Activated T-helper 1 cell treated with anti-CD3 and anti-CD28 coated beads, Interleukin-12 subunit alpha, Interleukin-12 subunit beta, Interleukin-2, Interleukin-4 antibody, amounts not matched to agents 30 ng/mL and 10 ng/mL and 1 ng/mL, durations not matched to agents 14 hours and 24 hours and 36 hours (primary cell): ENCODE measurements around the gene ALKBH6. TPM values are rescaled to one million over a fixed set of nuclear protein-coding genes. Genes with fewer than 3 reads are reported as not detected.
A peak's percentile ranks its signal among the peaks of the same experiment; 100 is the strongest.

Source experiments
- DNase-seq: peaks from one replicate; pipeline ENCODE4 v3.0.0; 2021; ENCODE audit warnings: low spot score
- H3K27ac Mint-ChIP-seq: one replicate; pipeline ENCODE4 v1.8.0; 2021; ENCODE audit warnings: mild to moderate bottlenecking, mixed read lengths
- H3K27me3 Mint-ChIP-seq: one replicate; pipeline ENCODE4 v1.8.0; 2022; ENCODE audit warnings: mild to moderate bottlenecking, moderate library complexity, mixed read lengths; ENCODE audit not compliant: insufficient read depth
- H3K36me3 Mint-ChIP-seq: one replicate; pipeline ENCODE4 v1.8.0; 2021; ENCODE audit warnings: low read depth, mixed read lengths
- H3K4me1 Mint-ChIP-seq: one replicate; pipeline ENCODE4 v1.8.0; 2021; ENCODE audit warnings: low read depth, mixed read lengths
- H3K4me3 Mint-ChIP-seq: one replicate; pipeline ENCODE4 v1.8.0; 2021; ENCODE audit warnings: mild to moderate bottlenecking, moderate library complexity, mixed read lengths
- H3K9me3 Mint-ChIP-seq: one replicate; pipeline ENCODE4 v1.8.0; 2021; ENCODE audit warnings: mixed read lengths
- intact Hi-C: fragments of 100-400 bp; cut with micrococcal nuclease; formaldehyde crosslinking; loops from one replicate; pipeline ENCODE4 v1.15.1; 2024
- total RNA-seq: library from RNA; stranded (reverse); gene quantifications from 2 replicates; pipeline ENCODE4 v1.2.3, GENCODE V29; 2022

Gene ALKBH6
- total RNA-seq, 1 donor from 2014 or later: 60.6 TPM

DNA sequence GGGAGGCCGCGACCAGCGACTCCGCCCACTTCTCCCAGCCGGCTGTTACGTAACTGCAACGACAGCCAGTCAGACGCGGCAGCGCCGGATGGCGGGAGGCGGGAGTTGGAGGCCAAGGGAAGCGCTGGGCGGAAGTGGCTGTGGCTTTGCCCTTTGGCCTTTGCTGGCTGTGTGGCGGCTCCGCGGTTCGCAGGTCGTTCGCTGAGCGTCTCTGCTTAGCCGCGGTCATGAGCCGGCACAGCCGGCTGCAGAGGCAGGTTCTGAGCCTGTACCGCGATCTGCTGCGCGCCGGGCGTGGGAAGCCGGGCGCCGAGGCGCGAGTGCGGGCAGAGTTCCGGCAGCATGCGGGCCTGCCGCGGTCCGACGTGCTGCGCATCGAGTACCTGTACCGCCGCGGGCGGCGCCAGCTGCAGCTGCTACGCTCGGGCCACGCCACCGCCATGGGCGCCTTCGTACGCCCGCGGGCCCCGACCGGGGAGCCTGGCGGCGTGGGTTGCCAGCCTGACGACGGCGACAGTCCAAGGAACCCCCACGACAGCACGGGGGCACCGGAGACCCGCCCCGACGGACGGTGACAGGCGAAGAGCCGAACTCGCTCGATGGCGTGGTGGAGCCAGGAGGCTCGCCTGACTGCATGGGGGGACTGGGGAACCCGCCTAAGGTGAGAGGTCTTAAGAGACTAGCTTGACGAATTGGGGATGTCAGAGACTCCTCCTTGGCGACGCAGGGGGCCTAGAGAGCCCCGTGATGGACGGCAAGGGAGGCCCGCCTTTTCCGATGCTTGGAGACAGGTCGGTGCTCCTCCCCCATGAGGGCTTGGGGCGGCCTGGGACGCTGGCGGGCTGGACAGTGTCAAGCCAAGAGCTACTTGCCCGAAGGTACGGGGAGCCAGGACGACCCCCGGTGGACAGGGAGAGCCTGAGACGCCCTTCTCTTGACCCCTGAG lies 18.7 kb downstream of the ALKBH6 start, which contains the start of gene SDHAF1:
SDHAF1 (plus strand) TSS at position 141 of the 946 bp plus-strand sequence; CDS start at position 228, 87 bp downstream.
- Mint-ChIP-seq H3K4me1 (peaks cover 24% of the 10 kb centered on the region), H3K36me3 (peaks cover 14% of the 10 kb centered on the region), H3K27ac (peak within 1 kb of the TSS; percentile 92), H3K9me3 (no peaks in the 10 kb centered on the region), H3K27me3 (peaks cover 3% of the 10 kb centered on the region), H3K4me3 (peak within 1 kb of the TSS; percentile 94)
- intact Hi-C loops: loop anchor here (1.0 to 5.0 kb wide), 7 partner anchors 8 to 293 kb away; partner anchors contain the start of genes ALKBH6, HCST, THAP8 and WDR62
- DNase-seq: peak; percentile 93

DNA sequence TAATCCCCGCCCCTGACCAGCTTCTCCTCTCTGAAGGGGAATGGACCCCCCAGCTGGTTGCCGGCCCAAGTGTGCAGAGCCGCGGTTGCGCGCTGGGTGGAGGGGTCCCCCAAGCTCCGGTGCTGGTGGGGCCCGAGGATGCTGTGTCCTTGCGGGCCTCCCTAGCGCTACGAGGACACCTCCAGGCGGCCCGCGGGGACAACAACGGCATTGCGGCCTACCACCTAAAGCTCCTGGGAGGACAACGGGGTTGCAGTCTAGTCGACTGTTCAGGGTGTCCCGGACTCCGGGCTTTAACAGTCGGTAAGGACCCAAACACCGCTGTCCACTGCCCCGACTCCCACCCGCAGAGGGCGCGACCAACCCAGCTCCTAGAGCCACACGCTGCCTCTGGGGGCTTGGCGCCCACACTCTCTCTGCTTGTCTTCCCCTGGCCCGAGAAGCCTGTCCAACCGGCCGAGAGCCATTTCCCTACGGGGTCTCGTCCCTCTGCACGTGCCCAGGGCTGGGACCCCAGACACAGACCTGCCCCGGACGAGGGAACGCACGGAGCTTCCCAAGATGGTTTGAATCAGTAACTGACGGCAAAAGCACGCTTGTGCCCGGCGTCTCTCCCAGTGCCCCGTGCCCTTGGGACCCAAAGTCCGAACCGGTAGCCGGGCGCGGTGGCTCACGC lies 20.0 kb downstream of the ALKBH6 start:
- Mint-ChIP-seq H3K27ac (no peak overlapping the region), H3K36me3 (peaks cover 12% of the 10 kb centered on the region), H3K4me3 (peak overlapping the region; percentile 75), H3K4me1 (peaks cover 19% of the 10 kb centered on the region), H3K27me3 (peaks cover 3% of the 10 kb centered on the region), H3K9me3 (no peaks in the 10 kb centered on the region)
- intact Hi-C loops: loop anchor here (2.0 kb wide), 1 partner anchor 91 kb away; the partner anchor contains the start of gene HCST
- DNase-seq: no peak

GRCh38 chr19:35992907-35993765 lies 20.9 kb downstream of the ALKBH6 start:
- Mint-ChIP-seq H3K27me3 (peaks cover 3% of the 10 kb centered on the region), H3K4me3 (peak overlapping the region; percentile 75), H3K4me1 (peaks cover 19% of the 10 kb centered on the region), H3K36me3 (peaks cover 12% of the 10 kb centered on the region), H3K27ac (no peak overlapping the region), H3K9me3 (no peaks in the 10 kb centered on the region)
- intact Hi-C loops: no loop called here
- no peak for DNase-seq

DNA sequence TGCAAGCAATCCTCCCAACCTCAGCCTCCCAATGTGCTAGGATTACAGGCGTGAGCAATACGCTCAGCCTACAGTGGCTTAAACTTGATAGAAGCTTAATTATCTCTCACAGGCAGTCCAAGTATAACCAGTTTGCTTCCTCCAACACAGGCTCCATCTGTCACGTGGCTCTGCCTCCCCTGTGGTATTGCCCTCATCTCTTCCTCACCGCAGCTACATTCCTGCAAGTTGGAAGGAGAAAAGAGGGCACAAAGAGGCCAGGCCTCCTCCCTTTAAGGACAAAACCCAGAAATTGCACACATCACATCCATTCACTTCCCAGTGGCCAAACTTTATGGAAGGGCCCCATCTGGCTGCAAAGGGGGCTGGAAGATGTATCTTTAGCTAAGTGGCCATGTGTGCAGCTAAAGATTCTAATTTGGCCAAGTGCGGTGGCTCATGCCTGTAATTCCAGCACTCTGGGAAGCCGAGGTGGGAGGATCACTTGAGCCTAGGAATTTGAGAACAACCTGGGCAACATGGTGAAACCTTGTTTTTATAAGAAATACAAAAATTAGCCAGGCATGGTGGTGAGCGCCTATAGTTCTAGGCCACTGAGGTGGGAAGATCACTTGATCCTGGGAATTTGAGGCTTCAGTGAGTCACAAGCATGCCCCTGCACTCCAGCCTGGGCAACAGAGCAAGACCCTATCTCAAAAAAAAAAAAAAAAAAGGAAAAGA lies 22.1 kb downstream of the ALKBH6 start:
- H3K36me3 Mint-ChIP-seq: peaks cover 7% of the 10 kb centered on the region
- no peak overlapping the region for H3K27ac Mint-ChIP-seq
- no peak overlapping the region for H3K4me3 Mint-ChIP-seq
- intact Hi-C loops: no loop called here
- peaks cover 10% of the 10 kb centered on the region for H3K27me3 Mint-ChIP-seq
- DNase-seq: no peak
- H3K9me3 Mint-ChIP-seq: no peaks in the 10 kb centered on the region
- peaks cover 19% of the 10 kb centered on the region for H3K4me1 Mint-ChIP-seq

- Mint-ChIP-seq H3K9me3 (no peaks in the 10 kb centered on the region), H3K4me3 (no peak overlapping the region), H3K4me1 (peaks cover 15% of the 10 kb centered on the region), H3K27ac (no peak overlapping the region), H3K36me3 (no peaks in the 10 kb centered on the region), H3K27me3 (peaks cover 16% of the 10 kb centered on the region)
- intact Hi-C loops: no loop called here
- DNase-seq: no peak
Observed at GRCh38 chr19:35990771-35991730, 23.0 kb downstream of the ALKBH6 start.

- no peaks in the 10 kb centered on the region for H3K36me3 Mint-ChIP-seq
- intact Hi-C loops: no loop called here
- H3K9me3 Mint-ChIP-seq: no peaks in the 10 kb centered on the region
- peaks cover 10% of the 10 kb centered on the region for H3K4me1 Mint-ChIP-seq
- H3K27me3 Mint-ChIP-seq: peaks cover 24% of the 10 kb centered on the region
- DNase-seq: no peak
- H3K4me3 Mint-ChIP-seq: no peak overlapping the region
- no peak overlapping the region for H3K27ac Mint-ChIP-seq
Observed at GRCh38 chr19:35990156-35990555, 23.9 kb downstream of the ALKBH6 start.

- no peak for DNase-seq
- Mint-ChIP-seq H3K27me3 (peaks cover 32% of the 10 kb centered on the region), H3K9me3 (no peaks in the 10 kb centered on the region), H3K4me3 (no peak overlapping the region), H3K4me1 (peaks cover 5% of the 10 kb centered on the region), H3K36me3 (no peaks in the 10 kb centered on the region), H3K27ac (no peak overlapping the region)
- intact Hi-C loops: no loop called here
Observed at GRCh38 chr19:35988824-35989223, 25.2 kb downstream of the ALKBH6 start.

- Mint-ChIP-seq H3K36me3 (no peaks in the 10 kb centered on the region), H3K4me1 (peaks cover 5% of the 10 kb centered on the region), H3K27me3 (peaks cover 32% of the 10 kb centered on the region), H3K4me3 (no peak overlapping the region), H3K9me3 (no peaks in the 10 kb centered on the region), H3K27ac (no peak overlapping the region)
- intact Hi-C loops: loop anchor here (1.0 kb wide), 1 partner anchor 8 kb away; the partner anchor contains the start of gene SDHAF1
- no peak for DNase-seq
Observed at GRCh38 chr19:35987571-35987896, 26.5 kb downstream of the ALKBH6 start.

DNA sequence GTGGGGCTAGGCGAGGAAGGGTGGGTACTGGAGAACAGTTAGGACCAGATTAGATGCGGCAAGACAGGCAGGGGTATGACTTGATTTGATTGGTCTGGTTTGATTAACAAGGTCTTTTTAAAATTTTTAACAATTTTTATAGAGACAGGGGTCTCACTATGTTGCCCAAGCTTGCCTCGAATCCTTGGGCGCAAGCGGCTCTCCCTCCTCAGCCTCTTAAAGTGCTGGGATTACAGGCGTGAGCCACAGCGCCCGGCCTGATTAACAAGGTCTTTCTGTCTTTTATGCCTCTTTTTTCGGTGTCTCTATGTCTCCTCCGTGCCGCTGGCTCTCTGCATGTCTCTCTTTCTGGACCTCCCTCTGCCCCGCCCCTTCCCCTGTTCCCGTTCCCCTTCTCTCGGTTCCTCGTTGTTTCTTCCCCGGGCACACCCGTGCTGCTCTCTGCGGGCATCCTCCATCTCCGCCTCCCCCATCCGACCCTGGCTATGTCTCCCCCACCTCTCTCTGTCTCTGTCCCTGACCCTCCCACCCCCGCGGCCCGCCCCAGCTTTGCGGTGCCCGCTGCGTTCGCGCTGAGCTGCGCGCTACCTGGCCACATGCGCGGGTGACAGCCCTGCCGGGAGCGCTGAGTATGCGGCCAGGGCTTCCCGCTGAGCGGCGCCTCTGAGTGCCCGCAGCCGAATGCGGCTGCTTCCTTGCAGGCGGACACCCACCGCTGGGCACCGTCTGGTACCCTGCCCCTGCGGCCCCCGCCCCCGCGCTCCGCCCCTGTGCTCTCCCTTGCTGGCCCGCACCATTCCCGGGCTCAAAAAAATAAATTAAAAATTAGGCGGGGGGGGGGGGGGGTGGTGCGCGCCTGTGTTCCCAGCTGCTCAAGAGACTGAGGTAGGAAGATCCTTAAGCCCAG lies 27.1 kb downstream of the ALKBH6 start:
- Mint-ChIP-seq H3K27ac (no peak overlapping the region), H3K27me3 (peaks cover 32% of the 10 kb centered on the region), H3K36me3 (no peaks in the 10 kb centered on the region), H3K9me3 (no peaks in the 10 kb centered on the region), H3K4me1 (peaks cover 5% of the 10 kb centered on the region), H3K4me3 (peak overlapping the region; percentile 82)
- intact Hi-C loops: loop anchor here (1.0 kb wide), 1 partner anchor 8 kb away; the partner anchor contains the start of gene SDHAF1
- DNase-seq: no peak

- no peak overlapping the region for H3K4me3 Mint-ChIP-seq
- no peaks in the 10 kb centered on the region for H3K36me3 Mint-ChIP-seq
Observed at GRCh38 chr19:35986111-35986510, 27.9 kb downstream of the ALKBH6 start.

More at GRCh38 chr19:35986111-35986510, 27.9 kb downstream of the ALKBH6 start:
- Mint-ChIP-seq H3K27ac (no peak overlapping the region), H3K4me1 (peaks cover 5% of the 10 kb centered on the region), H3K9me3 (no peaks in the 10 kb centered on the region), H3K27me3 (peaks cover 32% of the 10 kb centered on the region)
- no peak for DNase-seq
- intact Hi-C loops: no loop called here
